GM20431 (cell line): ENCODE data around the gene RELL1.

Experiments
- in situ Hi-C: fragments of 300-500 bp; cut with MseI, MboI; formaldehyde crosslinking; loops from one replicate; pipeline ENCODE4 v1.15.0; 2020; ENCODE audit warnings: low sequenced_read_pairs; ENCODE audit not compliant: unreplicated experiment

Gene RELL1

DNA sequence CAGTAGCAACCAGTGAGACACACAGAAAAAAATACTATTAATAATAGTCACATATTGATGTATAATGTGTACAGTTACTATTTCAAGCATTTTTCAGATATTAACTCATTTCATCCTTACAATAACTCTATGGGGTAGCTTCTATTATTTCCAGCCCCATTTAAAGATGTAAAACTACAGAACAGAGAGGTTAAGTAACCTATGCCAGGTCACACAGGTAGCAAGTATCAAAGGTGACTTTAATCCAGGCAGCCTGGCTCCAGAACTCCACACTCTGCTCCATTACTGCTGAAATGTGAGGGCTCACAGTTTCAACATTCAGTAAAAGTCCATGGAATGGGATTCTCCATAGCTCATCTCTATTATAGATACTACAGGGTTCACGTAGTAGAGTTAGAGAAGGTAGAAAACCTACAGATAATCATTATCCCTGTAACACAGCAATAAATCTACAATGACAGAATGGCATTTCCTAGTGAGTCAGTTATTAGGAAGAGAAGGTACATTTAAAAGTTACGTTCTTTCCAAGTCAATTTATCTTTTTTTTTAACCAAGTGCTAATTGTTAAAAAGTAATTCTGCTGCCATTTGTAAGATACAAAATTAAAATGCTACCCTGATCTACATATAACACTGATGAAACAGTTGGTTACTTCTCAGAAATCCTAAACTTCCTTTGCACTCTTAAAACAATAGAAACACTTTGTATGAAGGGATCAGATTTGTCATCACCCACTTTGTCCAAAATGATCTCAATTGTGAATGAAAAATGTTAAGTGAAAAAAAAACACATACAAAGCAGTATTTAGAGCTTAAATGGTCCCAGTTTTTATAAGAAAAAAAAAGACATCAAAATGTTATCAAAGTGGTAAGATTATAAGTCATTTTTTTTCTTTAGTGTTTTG, 18.7 kb downstream of the RELL1 start:
- in situ Hi-C loops, result no loop called here

DNA sequence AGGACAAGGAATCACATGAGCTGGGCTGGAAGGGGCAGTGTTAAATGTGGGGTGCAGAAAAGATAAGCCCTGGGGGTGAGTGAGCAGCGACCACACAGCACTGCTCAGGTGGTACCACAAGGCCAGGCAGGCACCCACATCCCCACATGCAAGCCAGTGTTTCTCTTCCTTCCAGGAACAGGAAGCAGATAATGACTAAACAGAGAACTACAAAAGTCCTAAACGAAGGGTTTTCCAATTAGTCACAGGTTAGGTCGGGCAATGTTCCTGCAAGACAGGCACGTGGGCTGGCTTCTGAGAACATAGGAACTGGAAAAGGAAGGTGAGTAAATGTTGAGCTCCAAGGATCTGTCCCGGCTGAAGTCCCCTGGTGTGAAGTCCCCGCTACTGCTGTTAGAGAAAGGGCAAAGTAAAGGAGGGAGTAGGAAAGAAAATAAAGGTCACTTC, 19.5 kb downstream of the RELL1 start:
- in situ Hi-C loops, result no loop called here

GRCh38 chr4:37665333-37666320, 20.5 kb downstream of the RELL1 start:
- in situ Hi-C loops, result no loop called here

DNA sequence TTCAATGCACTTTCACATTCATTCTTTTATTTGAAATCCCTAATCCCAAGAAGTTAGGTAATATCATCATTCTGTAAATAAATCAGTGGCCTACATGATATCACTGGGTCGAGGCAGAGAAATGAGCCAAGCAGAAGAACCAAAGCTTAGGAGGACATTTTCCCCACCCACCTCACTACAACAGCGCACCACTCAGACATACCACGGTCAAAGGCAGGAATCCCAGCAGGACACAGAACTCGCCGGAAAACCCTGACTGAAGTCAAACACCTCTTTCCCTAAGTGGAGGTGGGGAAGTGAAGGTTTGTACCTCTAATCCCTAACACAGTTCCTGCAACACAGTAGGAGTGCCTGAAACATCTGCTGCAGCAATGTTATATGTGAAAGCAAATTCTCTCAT, 21.5 kb downstream of the RELL1 start:
- in situ Hi-C loops, result no loop called here

GRCh38 chr4:37663552-37663951, 22.6 kb downstream of the RELL1 start:
- in situ Hi-C loops, result no loop called here

GRCh38 chr4:37662861-37663390, 23.2 kb downstream of the RELL1 start:
- in situ Hi-C loops, result no loop called here

DNA sequence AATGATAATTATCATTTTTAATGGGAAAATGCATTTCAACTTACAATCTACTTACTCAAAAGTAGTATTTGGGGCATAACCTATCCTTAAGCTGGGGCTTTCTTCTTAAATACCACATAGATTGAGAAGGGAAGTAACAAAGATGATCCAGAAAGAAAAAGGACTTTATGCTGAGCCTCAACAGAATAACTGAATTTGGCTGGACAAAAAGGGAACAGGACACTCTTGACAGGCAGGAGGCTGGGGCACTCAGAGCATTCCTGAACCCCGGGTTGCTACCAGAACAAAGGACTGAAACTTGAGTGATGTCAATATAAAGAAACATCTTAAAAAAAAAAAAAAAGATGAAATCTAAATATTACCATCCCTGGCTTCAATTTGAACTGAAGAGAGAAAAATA, 23.9 kb downstream of the RELL1 start:
- in situ Hi-C loops, result no loop called here

DNA sequence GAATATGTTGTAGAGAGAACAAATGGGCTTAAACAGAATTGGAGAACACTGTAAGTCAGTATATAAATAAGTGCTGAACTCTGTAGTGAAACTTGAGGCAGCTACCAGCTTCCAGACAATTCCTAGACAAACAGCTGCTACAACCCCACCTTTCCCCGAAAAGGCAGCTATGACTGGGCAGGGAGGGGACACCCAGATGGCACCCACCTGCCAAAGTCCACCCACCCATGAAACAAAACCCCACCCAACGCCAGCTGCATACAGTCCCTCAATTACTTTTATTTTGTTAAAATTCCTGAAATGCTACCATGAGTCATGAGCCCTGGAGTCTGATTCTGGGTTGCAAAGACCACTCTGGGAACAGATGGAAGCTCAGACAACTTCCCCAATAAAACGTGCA, 24.4 kb downstream of the RELL1 start:
- in situ Hi-C loops, result no loop called here

DNA sequence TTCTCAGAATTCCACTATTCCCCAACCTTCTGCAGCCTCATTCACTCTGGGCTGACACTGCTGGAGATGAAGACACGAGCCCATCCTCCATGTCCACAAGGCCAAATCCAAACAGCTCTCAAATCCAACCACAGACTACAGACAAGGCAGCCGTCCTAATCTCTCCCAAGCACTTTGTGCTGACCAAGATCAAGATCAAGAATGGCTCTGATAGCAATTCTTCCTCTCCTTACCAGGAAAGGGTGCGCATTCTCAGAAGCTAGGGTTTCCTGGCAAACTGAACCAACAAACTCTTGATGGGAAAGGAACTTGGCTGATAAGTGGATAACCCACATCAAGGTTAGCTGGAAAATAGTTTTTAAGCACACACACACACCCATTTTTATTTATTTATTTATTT, 26.5 kb downstream of the RELL1 start:
- in situ Hi-C loops, result no loop called here

DNA sequence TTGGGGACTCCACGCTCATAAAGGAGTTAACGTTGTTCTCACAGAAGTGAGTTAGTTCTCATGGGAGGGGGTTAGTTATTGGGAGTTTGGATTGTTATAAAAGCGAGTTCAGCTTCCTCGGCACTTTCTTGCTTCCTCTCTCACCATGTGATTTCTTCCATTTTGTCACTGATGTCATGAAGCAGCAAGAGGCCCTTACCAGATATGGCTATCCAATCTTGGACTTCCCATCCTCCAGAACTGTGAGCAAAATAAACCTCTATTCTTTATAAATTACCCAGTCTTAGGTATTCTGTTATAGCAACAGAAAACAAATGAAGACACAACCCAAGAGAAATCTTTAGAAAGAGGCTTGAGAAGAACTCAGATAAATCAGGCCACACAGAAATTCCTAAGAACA, 29.5 kb downstream of the RELL1 start:
- in situ Hi-C loops, result no loop called here

DNA sequence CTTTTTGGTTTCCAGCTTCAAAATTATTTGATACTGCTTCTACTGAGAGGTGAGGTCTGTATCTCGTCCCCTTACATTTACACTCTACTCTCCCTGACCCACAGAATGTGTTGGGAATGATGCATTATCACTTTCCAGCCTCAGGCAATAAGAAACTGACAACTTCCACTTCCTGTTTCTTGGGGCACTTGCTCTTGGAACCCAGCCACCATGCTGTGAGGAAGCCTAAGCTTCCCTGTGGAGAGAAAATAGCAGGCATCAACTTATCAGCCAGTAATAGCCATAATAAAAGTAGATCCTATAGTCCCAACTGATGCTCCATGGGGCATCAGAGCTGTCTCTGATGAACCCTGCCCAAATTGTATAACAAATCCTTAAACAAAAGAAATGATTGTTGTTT, 32.6 kb downstream of the RELL1 start:
- in situ Hi-C loops, result no loop called here

DNA sequence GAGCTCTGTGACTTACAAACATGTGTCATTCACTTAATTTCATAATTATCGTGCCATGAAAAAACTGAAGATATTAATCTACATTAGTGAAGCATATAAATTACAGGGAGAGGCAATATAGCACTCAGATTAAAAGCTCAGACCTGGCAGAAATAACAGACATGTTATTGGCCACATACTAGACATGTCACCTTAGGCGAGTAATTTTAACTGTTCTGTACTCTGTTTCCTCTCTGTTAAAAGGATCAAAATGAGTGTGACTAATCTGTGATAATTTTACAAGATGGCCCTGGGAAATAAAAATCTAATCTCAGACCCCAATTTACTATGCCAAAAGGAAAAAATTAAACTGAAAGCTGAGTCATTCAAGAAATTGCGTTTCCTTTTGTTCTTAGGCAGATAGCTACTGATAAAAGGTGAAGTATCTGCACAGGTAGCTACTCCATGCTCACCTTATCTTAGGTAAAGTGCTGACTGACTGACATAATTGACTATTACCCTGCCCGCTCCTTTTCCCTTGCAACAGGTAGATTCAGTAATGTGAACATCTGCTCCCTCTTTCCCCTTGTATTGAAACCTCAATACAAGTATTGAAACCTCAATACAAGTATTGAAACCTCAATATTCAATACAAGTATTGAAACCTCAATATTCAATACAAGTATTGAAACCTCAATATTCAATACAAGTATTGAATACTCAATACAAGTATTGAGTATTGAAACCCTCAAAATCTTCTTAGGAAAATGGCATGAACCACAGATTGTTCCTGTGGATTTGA, 33.2 kb downstream of the RELL1 start:
- in situ Hi-C loops, result no loop called here

GRCh38 chr4:37651781-37652377, 34.3 kb downstream of the RELL1 start:
- in situ Hi-C loops, result no loop called here

DNA sequence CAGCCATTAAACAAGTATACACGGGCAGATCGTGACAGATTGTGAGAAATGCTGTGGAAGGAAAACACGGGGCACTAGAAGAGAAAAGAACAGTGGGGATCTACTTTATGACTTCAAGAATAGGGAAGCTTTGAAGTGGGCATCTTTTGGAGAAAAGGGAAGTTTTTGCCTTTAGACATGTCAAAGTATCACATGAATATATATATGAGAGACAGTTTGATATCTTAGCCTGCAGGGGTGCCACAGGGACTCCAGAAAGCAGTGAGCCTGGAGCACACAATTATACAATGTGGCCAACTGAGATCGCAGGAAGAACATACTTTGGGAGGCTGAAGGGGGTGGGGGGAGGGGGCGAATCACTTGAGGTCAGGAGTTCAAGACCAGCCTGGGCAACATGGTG, 35.7 kb downstream of the RELL1 start:
- in situ Hi-C loops, result no loop called here

GRCh38 chr4:37649268-37649667, 36.9 kb downstream of the RELL1 start:
- in situ Hi-C loops, result no loop called here

DNA sequence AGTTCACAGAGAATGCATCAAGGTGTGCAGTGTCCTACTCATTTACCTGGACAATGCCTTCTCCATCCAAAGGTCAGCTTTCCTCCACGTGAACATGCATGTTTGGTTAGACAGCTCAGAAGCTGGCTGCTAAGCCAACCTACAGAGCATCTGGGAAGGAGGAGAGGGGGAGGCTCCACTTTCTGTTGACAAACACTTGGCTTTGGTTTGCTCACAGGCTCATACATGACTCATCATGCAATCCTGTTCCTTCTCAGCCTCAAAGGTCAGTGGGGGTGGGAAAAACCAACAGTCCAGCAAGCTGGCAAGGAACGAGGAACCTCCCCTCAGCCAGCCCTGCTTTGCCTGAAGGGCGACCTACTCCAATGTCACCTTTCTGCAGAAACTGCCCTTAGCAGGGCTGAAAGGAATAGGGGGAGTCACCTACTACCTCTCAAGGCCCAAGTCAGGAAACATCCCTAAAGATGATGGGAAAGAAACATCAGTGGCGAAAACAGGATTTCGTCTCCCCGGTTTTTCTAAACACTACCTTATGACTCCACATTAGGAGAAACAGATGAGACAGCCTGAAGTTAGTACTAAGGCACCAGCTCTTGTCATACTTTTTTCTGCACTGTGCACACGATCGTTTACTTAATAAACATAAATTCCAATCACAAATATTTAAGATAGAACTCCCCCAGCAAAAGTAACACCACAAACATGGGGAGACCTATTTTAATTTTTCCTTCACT, 37.9 kb downstream of the RELL1 start:
- in situ Hi-C loops, result no loop called here

DNA sequence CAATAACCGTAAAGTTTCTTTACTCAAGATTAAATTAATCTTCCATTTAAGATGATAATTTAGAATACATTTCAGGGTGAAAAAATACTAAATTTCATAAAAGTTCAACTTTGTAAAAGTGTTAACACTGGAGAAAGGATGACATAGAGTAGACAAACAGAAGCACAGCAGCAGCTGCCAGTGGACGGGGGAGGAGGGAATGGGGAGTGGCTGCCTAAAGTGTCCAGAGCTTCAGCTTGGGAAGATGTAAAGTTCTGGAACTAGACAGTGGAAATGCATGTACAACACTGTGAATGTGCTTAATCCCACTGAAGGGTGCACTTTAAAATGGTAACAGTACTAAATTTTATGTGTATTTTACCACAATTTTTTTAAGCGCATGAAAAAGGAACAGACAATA, 39.9 kb downstream of the RELL1 start:
- in situ Hi-C loops, result no loop called here

- in situ Hi-C loops, result no loop called here
Measured at GRCh38 chr4:37645736-37646135, 40.4 kb downstream of the RELL1 start.

DNA sequence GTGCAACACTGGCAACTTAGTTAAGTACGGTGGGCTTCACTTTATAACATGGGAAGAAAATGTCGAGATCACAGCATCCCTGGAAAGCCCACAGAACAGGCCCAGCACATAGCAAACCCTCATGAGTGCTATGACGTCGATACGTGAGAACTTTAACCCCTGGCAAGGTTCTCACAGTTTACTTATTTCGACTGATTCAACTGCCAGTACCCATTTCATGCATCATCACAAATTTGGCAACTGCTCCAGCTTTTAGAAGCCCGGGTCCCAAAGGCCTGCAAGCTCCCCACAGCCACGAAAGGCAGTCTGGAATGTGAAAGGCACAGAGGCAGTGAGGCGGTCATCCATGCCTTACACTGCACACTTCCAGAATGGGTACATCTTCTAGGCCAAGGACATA, 41.2 kb downstream of the RELL1 start:
- in situ Hi-C loops, result no loop called here
